Nephron (organoid): ENCODE results near the gene ST6GALNAC3.

ENCODE experiments used
- H3K27ac Mint-ChIP-seq, 3 experiments: 2 replicates each; pipeline ENCODE4 v1.8.0; 2020; ENCODE audit warnings: mixed read lengths in 3 of 3, mild to moderate bottlenecking in 2 of 3, moderate library complexity in 1 of 3
- H3K27me3 Mint-ChIP-seq: 2 replicates; pipeline ENCODE4 v1.8.0; 2021; ENCODE audit warnings: low read depth, mild to moderate bottlenecking, moderate library complexity, mixed read lengths
- H3K36me3 Mint-ChIP-seq: 2 replicates; pipeline ENCODE4 v1.8.0; 2020; ENCODE audit warnings: low read depth, mixed read lengths
- H3K4me1 Mint-ChIP-seq: 2 replicates; pipeline ENCODE4 v1.8.0; 2020; ENCODE audit warnings: mixed read lengths
- H3K4me3 Mint-ChIP-seq, 3 experiments: 2 replicates each; pipeline ENCODE4 v1.8.0; 2020; ENCODE audit warnings: mild to moderate bottlenecking in 3 of 3, mixed read lengths in 3 of 3, moderate library complexity in 2 of 3
- H3K9me3 Mint-ChIP-seq: 2 replicates; pipeline ENCODE4 v1.8.0; 2020; ENCODE audit warnings: mixed read lengths
- TF ChIP-seq, protein P1 (sequence below), 3 experiments: fragments of 200-600 bp; sonication (generic); IDR thresholded peaks; one replicate each; pipeline ENCODE4 v1.5.0; 2021; ENCODE audit warnings: antibody characterized with exemption in 3 of 3; ENCODE audit not compliant: unreplicated experiment in 3 of 3

The ST6GALNAC3 gene

DNA sequence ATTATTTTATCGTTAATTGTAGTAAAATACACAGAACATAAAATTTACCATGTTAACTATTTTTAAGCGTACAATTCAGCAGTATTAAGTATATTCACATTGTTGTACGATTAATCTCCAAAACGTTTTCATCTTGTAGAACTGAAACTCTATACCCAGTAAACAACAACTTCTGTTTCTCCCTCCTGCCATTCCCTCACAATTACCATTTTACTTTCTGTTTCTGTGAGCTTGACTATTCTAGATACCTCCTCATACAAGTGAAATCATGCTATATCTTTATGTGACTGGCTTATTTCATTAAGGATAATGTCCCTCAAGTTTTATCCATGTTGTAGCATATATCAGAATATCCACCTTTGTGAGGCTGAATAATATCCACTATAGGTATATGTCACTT, 156.8 kb downstream of the ST6GALNAC3 start:
- H3K4me1 Mint-ChIP-seq = peaks cover 12% of the 10 kb centered on the region
- no peaks in the 10 kb centered on the region for H3K9me3 Mint-ChIP-seq
- no peak overlapping the region for H3K27ac Mint-ChIP-seq
- H3K36me3 Mint-ChIP-seq = no peaks in the 10 kb centered on the region
- H3K27me3 Mint-ChIP-seq = no peaks in the 10 kb centered on the region
- no peak overlapping the region for H3K4me3 Mint-ChIP-seq
- TF ChIP-seq, protein P1, sequence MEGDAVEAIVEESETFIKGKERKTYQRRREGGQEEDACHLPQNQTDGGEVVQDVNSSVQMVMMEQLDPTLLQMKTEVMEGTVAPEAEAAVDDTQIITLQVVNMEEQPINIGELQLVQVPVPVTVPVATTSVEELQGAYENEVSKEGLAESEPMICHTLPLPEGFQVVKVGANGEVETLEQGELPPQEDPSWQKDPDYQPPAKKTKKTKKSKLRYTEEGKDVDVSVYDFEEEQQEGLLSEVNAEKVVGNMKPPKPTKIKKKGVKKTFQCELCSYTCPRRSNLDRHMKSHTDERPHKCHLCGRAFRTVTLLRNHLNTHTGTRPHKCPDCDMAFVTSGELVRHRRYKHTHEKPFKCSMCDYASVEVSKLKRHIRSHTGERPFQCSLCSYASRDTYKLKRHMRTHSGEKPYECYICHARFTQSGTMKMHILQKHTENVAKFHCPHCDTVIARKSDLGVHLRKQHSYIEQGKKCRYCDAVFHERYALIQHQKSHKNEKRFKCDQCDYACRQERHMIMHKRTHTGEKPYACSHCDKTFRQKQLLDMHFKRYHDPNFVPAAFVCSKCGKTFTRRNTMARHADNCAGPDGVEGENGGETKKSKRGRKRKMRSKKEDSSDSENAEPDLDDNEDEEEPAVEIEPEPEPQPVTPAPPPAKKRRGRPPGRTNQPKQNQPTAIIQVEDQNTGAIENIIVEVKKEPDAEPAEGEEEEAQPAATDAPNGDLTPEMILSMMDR (IDR thresholded peaks at IDR 0.05; ENCODE audit: unreplicated experiment in 3 of 3) = no peak

DNA sequence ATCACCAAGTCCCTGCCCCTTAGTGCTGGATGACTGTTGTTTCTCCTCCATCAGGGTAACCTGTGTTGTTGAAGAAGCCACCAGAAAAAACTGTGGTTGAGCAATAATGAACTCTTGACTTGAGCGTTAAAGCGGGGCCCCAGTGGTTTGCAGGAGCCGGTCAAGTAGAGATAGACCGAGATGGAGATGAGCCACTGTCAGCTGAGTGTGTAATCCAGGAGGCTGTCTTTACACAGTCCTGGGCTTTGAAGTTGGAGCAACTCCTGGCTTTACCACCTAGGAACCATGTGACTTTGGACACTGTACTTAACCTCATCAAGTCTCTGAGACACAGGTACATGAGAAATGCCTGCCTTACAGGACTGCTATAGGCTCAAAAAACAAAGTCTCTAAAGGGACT, 158.1 kb downstream of the ST6GALNAC3 start:
- Mint-ChIP-seq H3K4me3 (no peak overlapping the region), H3K4me1 (peaks cover 10% of the 10 kb centered on the region), H3K36me3 (no peaks in the 10 kb centered on the region), H3K27me3 (no peaks in the 10 kb centered on the region), H3K9me3 (no peaks in the 10 kb centered on the region), H3K27ac (no peak overlapping the region)
- TF ChIP-seq, protein P1 (IDR thresholded peaks at IDR 0.05; ENCODE audit: unreplicated experiment in 3 of 3) = no peak

DNA sequence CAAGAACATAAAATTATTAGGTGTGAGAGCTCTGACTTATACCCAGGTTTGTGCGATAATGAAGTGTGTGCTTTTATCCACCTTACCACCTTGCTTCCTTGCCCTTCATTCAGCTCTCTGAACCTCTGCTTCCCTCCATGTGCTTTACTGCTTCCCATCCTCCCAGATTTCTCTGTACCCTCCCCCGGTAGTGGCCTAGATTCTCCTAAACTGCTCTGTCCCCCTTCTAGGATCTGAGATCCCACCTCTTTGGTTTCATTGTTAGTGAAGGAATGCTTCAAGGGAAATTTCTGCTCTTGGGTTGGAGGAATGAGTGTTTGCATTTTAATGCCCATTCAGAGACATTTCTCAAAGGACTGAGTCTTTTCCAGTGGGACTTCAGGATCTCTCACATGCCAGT, 159.5 kb downstream of the ST6GALNAC3 start:
- H3K4me1 Mint-ChIP-seq = peaks cover 16% of the 10 kb centered on the region
- no peak overlapping the region for H3K4me3 Mint-ChIP-seq
- TF ChIP-seq, protein P1 (IDR thresholded peaks at IDR 0.05; ENCODE audit: unreplicated experiment in 3 of 3) = no peak
- no peaks in the 10 kb centered on the region for H3K9me3 Mint-ChIP-seq
- H3K36me3 Mint-ChIP-seq = peaks cover 3% of the 10 kb centered on the region
- no peak overlapping the region for H3K27ac Mint-ChIP-seq
- H3K27me3 Mint-ChIP-seq = no peaks in the 10 kb centered on the region

DNA sequence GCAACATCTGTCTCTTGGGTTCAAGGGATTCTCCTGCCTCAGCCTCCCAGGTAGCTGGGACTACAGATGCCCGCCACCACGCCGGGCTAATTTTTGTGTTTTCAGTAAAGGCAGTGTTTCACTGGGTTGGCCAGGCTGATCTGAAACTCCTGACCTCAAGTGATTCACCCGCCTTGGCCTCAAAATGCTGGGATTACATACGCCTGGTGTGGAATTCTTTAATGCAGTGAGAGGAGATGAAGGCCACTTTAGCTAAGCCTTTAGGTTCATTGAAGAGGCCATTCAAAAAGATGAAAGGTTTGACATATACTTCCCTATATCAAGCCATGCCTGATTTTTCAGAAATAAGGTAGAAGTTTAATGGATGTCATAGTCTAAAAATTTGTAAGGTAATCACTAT, 162.7 kb downstream of the ST6GALNAC3 start:
- Mint-ChIP-seq H3K27me3 (no peaks in the 10 kb centered on the region), H3K36me3 (peaks cover 18% of the 10 kb centered on the region), H3K4me3 (no peak overlapping the region), H3K27ac (no peak overlapping the region), H3K4me1 (peaks cover 9% of the 10 kb centered on the region), H3K9me3 (no peaks in the 10 kb centered on the region)
- TF ChIP-seq, protein P1 (IDR thresholded peaks at IDR 0.05; ENCODE audit: unreplicated experiment in 3 of 3) = no peak

DNA sequence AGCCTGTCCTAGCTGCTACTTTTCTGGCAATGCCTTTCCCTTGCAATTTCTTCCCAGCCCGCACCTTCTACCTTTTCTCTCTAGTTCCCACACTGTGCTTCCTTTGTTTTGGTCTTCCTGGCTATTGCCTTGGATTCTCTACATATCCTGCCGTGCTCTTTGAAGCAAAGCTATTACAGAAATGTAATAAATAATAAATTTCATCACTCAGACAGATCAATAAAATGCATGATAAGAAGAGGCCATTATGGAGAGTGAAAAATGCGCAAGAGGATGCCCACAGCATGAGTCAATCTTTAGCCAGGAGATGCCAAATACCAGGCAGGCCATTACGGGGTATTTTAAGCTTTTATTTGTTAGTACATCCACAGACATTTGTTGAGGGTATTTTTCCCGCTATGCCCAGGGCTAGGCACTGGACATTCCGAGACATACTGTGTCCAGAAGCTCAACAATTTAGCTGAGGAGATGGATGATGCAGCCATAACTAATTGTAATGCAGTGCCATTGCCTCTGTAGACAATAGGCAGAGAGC, 163.6 kb downstream of the ST6GALNAC3 start:
- no peak overlapping the region for H3K4me3 Mint-ChIP-seq
- TF ChIP-seq, protein P1 (IDR thresholded peaks at IDR 0.05; ENCODE audit: unreplicated experiment in 3 of 3) = no peak
- H3K27ac Mint-ChIP-seq = peak overlapping the region; percentile 8 to 45 (median 21)
- peaks cover 3% of the 10 kb centered on the region for H3K9me3 Mint-ChIP-seq
- H3K36me3 Mint-ChIP-seq = peaks cover 26% of the 10 kb centered on the region
- H3K4me1 Mint-ChIP-seq = peaks cover 9% of the 10 kb centered on the region
- H3K27me3 Mint-ChIP-seq = no peaks in the 10 kb centered on the region

DNA sequence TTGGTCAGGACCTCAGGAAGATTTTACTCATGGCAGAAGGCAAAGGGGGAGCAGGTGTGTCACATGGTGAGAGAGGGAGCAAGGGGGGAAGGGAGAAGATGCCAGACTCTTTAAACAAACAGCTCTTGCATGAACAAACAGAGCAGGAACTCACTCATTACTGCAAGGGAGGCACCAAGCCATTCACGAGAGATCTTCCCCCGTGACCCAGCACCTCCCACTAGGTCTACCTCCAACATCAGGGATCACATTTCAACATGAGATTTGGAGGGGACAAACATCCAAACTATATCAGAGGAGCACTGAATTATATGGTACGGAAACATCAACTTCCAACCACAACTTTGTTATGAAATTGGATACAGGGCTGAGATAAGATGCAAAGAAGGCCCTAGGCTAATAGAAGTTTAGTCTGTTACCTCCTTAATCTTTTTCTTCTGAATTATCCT, 164.9 kb downstream of the ST6GALNAC3 start:
- TF ChIP-seq, protein P1 (IDR thresholded peaks at IDR 0.05; ENCODE audit: unreplicated experiment in 3 of 3) = no peak
- Mint-ChIP-seq H3K4me3 (no peak overlapping the region), H3K9me3 (peaks cover 16% of the 10 kb centered on the region), H3K4me1 (peaks cover 9% of the 10 kb centered on the region), H3K27me3 (no peaks in the 10 kb centered on the region), H3K36me3 (peaks cover 39% of the 10 kb centered on the region), H3K27ac (no peak overlapping the region)
